ENCODE measurements around the gene AOPEP. TPM values are rescaled to one million over a fixed set of nuclear protein-coding genes. Genes with fewer than 3 reads are reported as not detected.
"Not testable (repeated sequence)": the region's sequence is repeated elsewhere in the genome, so short reads cannot be mapped to it uniquely, and the experiment has no call there.

The AOPEP gene
- total and polyA plus RNA-seq, 8 donors: 73.9 to 407 (median 101) TPM

DNA sequence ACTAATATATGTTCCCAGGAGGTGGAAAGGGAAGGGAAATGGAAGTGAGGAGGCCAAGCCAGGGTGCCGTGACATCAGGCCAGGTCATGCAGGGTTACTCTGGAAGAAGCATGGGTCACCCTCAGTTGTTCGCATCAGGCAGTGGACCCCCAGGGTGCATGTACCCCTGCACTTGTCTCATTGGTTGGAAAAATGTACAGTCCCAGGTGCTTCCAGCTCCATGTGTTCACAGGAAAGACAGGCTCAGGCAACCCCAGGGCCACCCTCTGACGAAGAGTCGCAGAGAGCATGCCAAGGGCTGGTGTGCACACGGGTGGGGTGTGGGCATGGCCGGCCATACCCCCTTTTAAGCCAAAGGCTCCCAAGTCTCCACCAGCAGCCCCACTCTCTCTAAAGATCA is 208.9 kb downstream of the AOPEP start:
- Histone ChIP-seq H3K36me3 (no peaks in the 10 kb centered on the region), H3K4me3 (no peak overlapping the region), H3K27me3 (no peaks in the 10 kb centered on the region), H3K9me3 (no peaks in the 10 kb centered on the region), H3K4me1 (peaks cover 18 to 21% (median 20%) of the 10 kb centered on the region in 4 donors), H3K27ac (no peak overlapping the region)
- WGBS, 5 donors: 94 to 99% (median 96%) methylated on average over 6 of the region's 6 CpGs
- intact Hi-C loops (cut with DNase I; ENCODE audit: low total_unique reads): no loop called here
- no peak for TF ChIP-seq POLR2A (IDR thresholded peaks at IDR 0.05)
- DNase-seq: no peak

DNA sequence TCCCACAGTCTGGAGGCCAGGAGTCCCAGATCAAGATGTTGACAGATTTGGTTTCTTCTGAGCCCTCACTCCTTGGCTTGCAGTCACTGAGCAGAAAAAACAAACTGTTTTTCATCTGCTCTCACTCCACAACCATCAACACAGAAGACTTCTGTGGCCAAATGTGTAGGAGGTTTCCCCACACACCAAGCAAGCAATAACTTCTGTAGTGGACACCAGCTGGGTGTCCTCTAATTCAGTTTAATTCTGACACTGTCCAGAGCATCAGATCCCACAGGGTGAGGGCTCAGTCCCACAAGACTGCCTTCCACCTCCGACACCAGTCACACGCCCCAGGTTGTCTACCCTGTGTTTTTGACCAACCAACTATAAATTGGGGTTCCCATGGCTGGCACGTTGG is 209.9 kb downstream of the AOPEP start:
- no peak for TF ChIP-seq POLR2AphosphoS5 (IDR thresholded peaks at IDR 0.05)
- TF ChIP-seq, protein P1, sequence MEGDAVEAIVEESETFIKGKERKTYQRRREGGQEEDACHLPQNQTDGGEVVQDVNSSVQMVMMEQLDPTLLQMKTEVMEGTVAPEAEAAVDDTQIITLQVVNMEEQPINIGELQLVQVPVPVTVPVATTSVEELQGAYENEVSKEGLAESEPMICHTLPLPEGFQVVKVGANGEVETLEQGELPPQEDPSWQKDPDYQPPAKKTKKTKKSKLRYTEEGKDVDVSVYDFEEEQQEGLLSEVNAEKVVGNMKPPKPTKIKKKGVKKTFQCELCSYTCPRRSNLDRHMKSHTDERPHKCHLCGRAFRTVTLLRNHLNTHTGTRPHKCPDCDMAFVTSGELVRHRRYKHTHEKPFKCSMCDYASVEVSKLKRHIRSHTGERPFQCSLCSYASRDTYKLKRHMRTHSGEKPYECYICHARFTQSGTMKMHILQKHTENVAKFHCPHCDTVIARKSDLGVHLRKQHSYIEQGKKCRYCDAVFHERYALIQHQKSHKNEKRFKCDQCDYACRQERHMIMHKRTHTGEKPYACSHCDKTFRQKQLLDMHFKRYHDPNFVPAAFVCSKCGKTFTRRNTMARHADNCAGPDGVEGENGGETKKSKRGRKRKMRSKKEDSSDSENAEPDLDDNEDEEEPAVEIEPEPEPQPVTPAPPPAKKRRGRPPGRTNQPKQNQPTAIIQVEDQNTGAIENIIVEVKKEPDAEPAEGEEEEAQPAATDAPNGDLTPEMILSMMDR (IDR thresholded peaks at IDR 0.05): no peak
- TF ChIP-seq EP300 (IDR thresholded peaks at IDR 0.05): no peak
- no peak for TF ChIP-seq POLR2A (IDR thresholded peaks at IDR 0.05)
- 86 to 97% (median 93%) methylated on average over 3 of the region's 3 CpGs for WGBS, 5 donors
- intact Hi-C loops (cut with DNase I; ENCODE audit: low total_unique reads): no loop called here

GRCh38 chr9:94937214-94937903 is 210.9 kb downstream of the AOPEP start:
- peak in 1 of 2 donors; percentile 48 for DNase-seq
- WGBS, 5 donors: 96 to 98% (median 97%) methylated on average over 6 of the region's 6 CpGs
- Histone ChIP-seq H3K9me3 (no peaks in the 10 kb centered on the region), H3K36me3 (no peaks in the 10 kb centered on the region), H3K4me3 (no peak overlapping the region), H3K4me1 (peaks cover 23 to 37% (median 31%) of the 10 kb centered on the region in 4 donors), H3K27ac (peak overlapping the region in 4 of 5 donors; percentile 9 to 63 (median 36)), H3K27me3 (no peaks in the 10 kb centered on the region)
- TF ChIP-seq EP300 (IDR thresholded peaks at IDR 0.05): no peak
- no peak for TF ChIP-seq POLR2A (IDR thresholded peaks at IDR 0.05)
- TF ChIP-seq, protein P1 (IDR thresholded peaks at IDR 0.05): no peak
- TF ChIP-seq POLR2AphosphoS5 (IDR thresholded peaks at IDR 0.05): peak in 1 of 3 donors; percentile 72
- intact Hi-C loops (cut with DNase I; ENCODE audit: low total_unique reads): no loop called here

More for the DNA sequence above, 209.9 kb downstream of the AOPEP start:
- Histone ChIP-seq H3K4me1 (peaks cover 21 to 30% (median 28%) of the 10 kb centered on the region in 4 donors), H3K27me3 (no peaks in the 10 kb centered on the region), H3K9me3 (no peaks in the 10 kb centered on the region), H3K4me3 (no peak overlapping the region), H3K36me3 (no peaks in the 10 kb centered on the region), H3K27ac (peak overlapping the region in 2 of 5 donors; percentile 49 to 63)
- no peak for DNase-seq

DNA sequence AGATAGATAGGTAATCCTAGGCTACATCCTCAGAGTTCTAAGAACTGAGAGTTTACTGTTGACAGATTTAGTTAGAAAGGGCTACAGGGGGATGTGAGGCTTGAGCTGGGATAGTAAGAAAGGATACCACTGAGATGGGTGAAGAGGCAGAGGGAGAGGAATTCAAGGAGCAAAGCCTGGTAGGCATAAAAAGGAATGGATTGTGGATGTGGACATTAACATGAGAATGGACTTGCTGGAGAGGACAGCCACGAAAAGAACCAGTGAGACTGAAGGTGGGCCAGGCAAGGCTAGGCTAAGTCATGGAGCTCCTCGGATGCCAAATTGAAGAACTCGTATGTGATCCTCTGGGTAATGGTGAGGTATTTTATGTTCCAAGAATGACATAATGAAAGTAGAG is 211.9 kb downstream of the AOPEP start:
- H3K27ac ChIP-seq: peak overlapping the region in 2 of 5 donors; percentile 24 to 63
- peaks cover 23 to 37% (median 29%) of the 10 kb centered on the region in 4 donors for H3K4me1 ChIP-seq
- H3K9me3 ChIP-seq: no peaks in the 10 kb centered on the region
- DNase-seq: no peak
- H3K36me3 ChIP-seq: no peaks in the 10 kb centered on the region
- WGBS, 5 donors: 80 to 97% (median 97%) methylated on average over 3 of the region's 3 CpGs
- no peak overlapping the region for H3K4me3 ChIP-seq
- H3K27me3 ChIP-seq: no peaks in the 10 kb centered on the region
- intact Hi-C loops (cut with DNase I; ENCODE audit: low total_unique reads): no loop called here
- TF ChIP-seq, protein P1 (IDR thresholded peaks at IDR 0.05): no peak
- no peak for TF ChIP-seq EP300 (IDR thresholded peaks at IDR 0.05)
- no peak for TF ChIP-seq POLR2A (IDR thresholded peaks at IDR 0.05)
- no peak for TF ChIP-seq POLR2AphosphoS5 (IDR thresholded peaks at IDR 0.05)

- H3K27me3 ChIP-seq; DNase-seq; intact Hi-C loops (cut with DNase I; ENCODE audit: low total_unique reads); H3K4me3 ChIP-seq; H3K36me3 ChIP-seq; H3K9me3 ChIP-seq: not testable (repeated sequence)
- Histone ChIP-seq H3K27ac (peak overlapping the region in 3 of 5 donors; percentile 32 to 69 (median 60)), H3K4me1 (peaks cover 23 to 39% (median 30%) of the 10 kb centered on the region in 4 donors)
- WGBS, 5 donors: 92 to 98% (median 94%) methylated on average over 6 of the region's 6 CpGs
Observed at GRCh38 chr9:94940296-94940695, 213.8 kb downstream of the AOPEP start.
